ENCODE measurements around the gene PIGU. TPM values are rescaled to one million over a fixed set of nuclear protein-coding genes. Genes with fewer than 3 reads are reported as not detected.

Gene PIGU
- total RNA-seq, 1 experiment from 2014 or later, result 25.1 TPM

GRCh38 chr20:34511891-34512265 lies 165.0 kb downstream of the PIGU start:
- H3K4me3 ChIP-seq (replicated peaks in 1 of 2; ENCODE audit: low read depth in 1 of 2, low read length in 2 of 2), result no peak overlapping the region
- POLR2A ChIA-PET, result no interaction called here
- CTCF ChIA-PET, result interaction anchor here (0.6 kb wide), 1 partner anchor 25 kb away, joined by 4 read pairs; no protein-coding TSS in a partner anchor

More at GRCh38 chr20:34511891-34512265, 165.0 kb downstream of the PIGU start:
- ATAC-seq (no peak), DNase-seq (ENCODE audit: low read depth, low spot score) (no peak)
- Histone ChIP-seq H3K27ac (ENCODE audit: low read depth, low read length) (no peak overlapping the region), H3K9me2 (ENCODE audit: insufficient read depth) (no peaks in the 10 kb centered on the region), H3K9me3 (ENCODE audit: control insufficient read depth in 1 of 2, insufficient read depth in 1 of 2, low read depth in 1 of 2, low read length in 2 of 2) (no peaks in the 10 kb centered on the region), H3K36me3 (ENCODE audit: control insufficient read depth in 1 of 2, insufficient read depth in 2 of 2, low read length in 2 of 2) (peaks cover 9 to 15% of the 10 kb centered on the region in 2 experiments), H3K79me2 (ENCODE audit: insufficient read depth, low read length) (peaks cover 5% of the 10 kb centered on the region), H3K4me2 (ENCODE audit: low read length) (no peak overlapping the region), H3K4me1 (ENCODE audit: control insufficient read depth in 1 of 2, insufficient read depth in 2 of 2, low read length in 2 of 2) (peaks cover 4 to 7% of the 10 kb centered on the region in 2 experiments; a peak in 3 of 4 replicates), H3K9ac (ENCODE audit: low read length) (no peak overlapping the region), H2AFZ (ENCODE audit: low read depth, low read length, poor library complexity, severe bottlenecking) (no peak overlapping the region), H3K27me3 (ENCODE audit: insufficient read depth, low read length) (no peaks in the 10 kb centered on the region), H4K20me1 (ENCODE audit: insufficient read depth) (no peaks in the 10 kb centered on the region)
- TF ChIP-seq ELF1 (IDR thresholded peaks at IDR 0.05; ENCODE audit: borderline replicate concordance, low read depth), result no peak
- TF ChIP-seq ZFX (IDR thresholded peaks at IDR 0.05), result no peak
- TF ChIP-seq, protein P1, sequence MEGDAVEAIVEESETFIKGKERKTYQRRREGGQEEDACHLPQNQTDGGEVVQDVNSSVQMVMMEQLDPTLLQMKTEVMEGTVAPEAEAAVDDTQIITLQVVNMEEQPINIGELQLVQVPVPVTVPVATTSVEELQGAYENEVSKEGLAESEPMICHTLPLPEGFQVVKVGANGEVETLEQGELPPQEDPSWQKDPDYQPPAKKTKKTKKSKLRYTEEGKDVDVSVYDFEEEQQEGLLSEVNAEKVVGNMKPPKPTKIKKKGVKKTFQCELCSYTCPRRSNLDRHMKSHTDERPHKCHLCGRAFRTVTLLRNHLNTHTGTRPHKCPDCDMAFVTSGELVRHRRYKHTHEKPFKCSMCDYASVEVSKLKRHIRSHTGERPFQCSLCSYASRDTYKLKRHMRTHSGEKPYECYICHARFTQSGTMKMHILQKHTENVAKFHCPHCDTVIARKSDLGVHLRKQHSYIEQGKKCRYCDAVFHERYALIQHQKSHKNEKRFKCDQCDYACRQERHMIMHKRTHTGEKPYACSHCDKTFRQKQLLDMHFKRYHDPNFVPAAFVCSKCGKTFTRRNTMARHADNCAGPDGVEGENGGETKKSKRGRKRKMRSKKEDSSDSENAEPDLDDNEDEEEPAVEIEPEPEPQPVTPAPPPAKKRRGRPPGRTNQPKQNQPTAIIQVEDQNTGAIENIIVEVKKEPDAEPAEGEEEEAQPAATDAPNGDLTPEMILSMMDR (IDR thresholded peaks at IDR 0.05 in 2 of 3, conservative IDR thresholded peaks at IDR 0.05 in 1 of 3; ENCODE audit: borderline replicate concordance in 1 of 3, insufficient read depth in 1 of 3, low read depth in 2 of 3, low read length in 2 of 3), result no peak
- TF ChIP-seq EGR1 (IDR thresholded peaks at IDR 0.05; ENCODE audit: low read depth), result no peak
- TF ChIP-seq FOSL1 (IDR thresholded peaks at IDR 0.05; ENCODE audit: low read depth), result no peak
- TF ChIP-seq, protein P2, sequence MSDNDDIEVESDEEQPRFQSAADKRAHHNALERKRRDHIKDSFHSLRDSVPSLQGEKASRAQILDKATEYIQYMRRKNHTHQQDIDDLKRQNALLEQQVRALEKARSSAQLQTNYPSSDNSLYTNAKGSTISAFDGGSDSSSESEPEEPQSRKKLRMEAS (IDR thresholded peaks at IDR 0.05), result no peak
- no peak for TF ChIP-seq SRF (IDR thresholded peaks at IDR 0.05; ENCODE audit: low read depth)
- no peak for TF ChIP-seq CBX3 (IDR thresholded peaks at IDR 0.05; ENCODE audit: low read depth)
- TF ChIP-seq ZNF274 (IDR thresholded peaks at IDR 0.05; ENCODE audit: low read depth, low read length), result no peak
- TF ChIP-seq CEBPB (IDR thresholded peaks at IDR 0.05; ENCODE audit: low read depth), result no peak
- TF ChIP-seq POLR2AphosphoS5 (IDR thresholded peaks at IDR 0.05; ENCODE audit: low read depth, low read length), result no peak
- TF ChIP-seq SIN3A (IDR thresholded peaks at IDR 0.05; ENCODE audit: low read depth), result no peak
- TF ChIP-seq EZH2 (IDR thresholded peaks at IDR 0.05), result no peak
- no peak for TF ChIP-seq EZH2phosphoT487 (IDR thresholded peaks at IDR 0.05; ENCODE audit: borderline replicate concordance)
- TF ChIP-seq REST (IDR thresholded peaks at IDR 0.05; ENCODE audit: low read depth), result no peak
- no peak for TF ChIP-seq POLR2A (IDR thresholded peaks at IDR 0.05; ENCODE audit: borderline replicate concordance, extremely low read depth, insufficient read depth, insufficient read length)
- no peak for TF ChIP-seq SP1 (IDR thresholded peaks at IDR 0.05; ENCODE audit: low read depth)
- TF ChIP-seq, protein P3, sequence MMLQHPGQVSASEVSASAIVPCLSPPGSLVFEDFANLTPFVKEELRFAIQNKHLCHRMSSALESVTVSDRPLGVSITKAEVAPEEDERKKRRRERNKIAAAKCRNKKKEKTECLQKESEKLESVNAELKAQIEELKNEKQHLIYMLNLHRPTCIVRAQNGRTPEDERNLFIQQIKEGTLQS (IDR thresholded peaks at IDR 0.05), result no peak
- no peak for TF ChIP-seq JUND (IDR thresholded peaks at IDR 0.05)
- TF ChIP-seq YY1 (IDR thresholded peaks at IDR 0.05; ENCODE audit: extremely low read depth, insufficient replicate concordance, low read depth, low read length), result no peak
- intact Hi-C loops (cut with micrococcal nuclease), result no loop called here
- BruUV-seq (replicated peaks), result no TSS peak
- RAD21 ChIA-PET (ENCODE audit: low non-redundant PET in 1 of 2, low total read pairs in 2 of 2, uncharacterized antibody in 2 of 2, unreplicated experiment in 2 of 2), result no interaction called here
